AG10803 (cell line): ENCODE measurements around the gene FAAP100.

Source experiments
- DNase-seq: peaks from one replicate; pipeline ENCODE4 v3.0.0; 2010; ENCODE audit warnings: low read depth
- H3K4me3 ChIP-seq: 2 replicates; pipeline ENCODE4 v1.5.1; 2011; ENCODE audit warnings: mild to moderate bottlenecking, low read length, control low read depth
- TF ChIP-seq, protein P1 (sequence below): conservative IDR thresholded peaks from 2 replicates; pipeline ENCODE4 v1.5.1; 2011; ENCODE audit warnings: mild to moderate bottlenecking, low read length, control low read depth, inconsistent platforms

FAAP100 gene

DNA sequence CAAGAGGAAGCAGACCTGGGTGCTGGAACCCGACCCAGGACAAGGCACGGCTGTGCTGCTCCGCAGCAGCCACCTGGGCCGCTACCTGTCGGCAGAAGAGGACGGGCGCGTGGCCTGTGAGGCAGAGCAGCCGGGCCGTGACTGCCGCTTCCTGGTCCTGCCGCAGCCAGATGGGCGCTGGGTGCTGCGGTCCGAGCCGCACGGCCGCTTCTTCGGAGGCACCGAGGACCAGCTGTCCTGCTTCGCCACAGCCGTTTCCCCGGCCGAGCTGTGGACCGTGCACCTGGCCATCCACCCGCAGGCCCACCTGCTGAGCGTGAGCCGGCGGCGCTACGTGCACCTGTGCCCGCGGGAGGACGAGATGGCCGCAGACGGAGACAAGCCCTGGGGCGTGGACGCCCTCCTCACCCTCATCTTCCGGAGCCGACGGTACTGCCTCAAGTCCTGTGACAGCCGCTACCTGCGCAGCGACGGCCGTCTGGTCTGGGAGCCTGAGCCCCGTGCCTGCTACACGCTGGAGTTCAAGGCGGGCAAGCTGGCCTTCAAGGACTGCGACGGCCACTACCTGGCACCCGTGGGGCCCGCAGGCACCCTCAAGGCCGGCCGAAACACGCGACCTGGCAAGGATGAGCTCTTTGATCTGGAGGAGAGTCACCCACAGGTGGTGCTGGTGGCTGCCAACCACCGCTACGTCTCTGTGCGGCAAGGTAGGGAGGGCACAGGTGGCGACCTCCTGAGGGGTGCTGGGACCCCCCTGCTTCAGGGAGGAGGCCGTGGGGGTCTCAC is 23.3 kb downstream of the FAAP100 start:
- DNase-seq, result no peak
- no peak overlapping the region for H3K4me3 ChIP-seq
- TF ChIP-seq, protein P1, sequence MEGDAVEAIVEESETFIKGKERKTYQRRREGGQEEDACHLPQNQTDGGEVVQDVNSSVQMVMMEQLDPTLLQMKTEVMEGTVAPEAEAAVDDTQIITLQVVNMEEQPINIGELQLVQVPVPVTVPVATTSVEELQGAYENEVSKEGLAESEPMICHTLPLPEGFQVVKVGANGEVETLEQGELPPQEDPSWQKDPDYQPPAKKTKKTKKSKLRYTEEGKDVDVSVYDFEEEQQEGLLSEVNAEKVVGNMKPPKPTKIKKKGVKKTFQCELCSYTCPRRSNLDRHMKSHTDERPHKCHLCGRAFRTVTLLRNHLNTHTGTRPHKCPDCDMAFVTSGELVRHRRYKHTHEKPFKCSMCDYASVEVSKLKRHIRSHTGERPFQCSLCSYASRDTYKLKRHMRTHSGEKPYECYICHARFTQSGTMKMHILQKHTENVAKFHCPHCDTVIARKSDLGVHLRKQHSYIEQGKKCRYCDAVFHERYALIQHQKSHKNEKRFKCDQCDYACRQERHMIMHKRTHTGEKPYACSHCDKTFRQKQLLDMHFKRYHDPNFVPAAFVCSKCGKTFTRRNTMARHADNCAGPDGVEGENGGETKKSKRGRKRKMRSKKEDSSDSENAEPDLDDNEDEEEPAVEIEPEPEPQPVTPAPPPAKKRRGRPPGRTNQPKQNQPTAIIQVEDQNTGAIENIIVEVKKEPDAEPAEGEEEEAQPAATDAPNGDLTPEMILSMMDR, result no peak

- no peak for DNase-seq
- TF ChIP-seq, protein P1, result no peak
- no peak overlapping the region for H3K4me3 ChIP-seq
Measured at GRCh38 chr17:81528384-81528650, 23.8 kb downstream of the FAAP100 start.

DNA sequence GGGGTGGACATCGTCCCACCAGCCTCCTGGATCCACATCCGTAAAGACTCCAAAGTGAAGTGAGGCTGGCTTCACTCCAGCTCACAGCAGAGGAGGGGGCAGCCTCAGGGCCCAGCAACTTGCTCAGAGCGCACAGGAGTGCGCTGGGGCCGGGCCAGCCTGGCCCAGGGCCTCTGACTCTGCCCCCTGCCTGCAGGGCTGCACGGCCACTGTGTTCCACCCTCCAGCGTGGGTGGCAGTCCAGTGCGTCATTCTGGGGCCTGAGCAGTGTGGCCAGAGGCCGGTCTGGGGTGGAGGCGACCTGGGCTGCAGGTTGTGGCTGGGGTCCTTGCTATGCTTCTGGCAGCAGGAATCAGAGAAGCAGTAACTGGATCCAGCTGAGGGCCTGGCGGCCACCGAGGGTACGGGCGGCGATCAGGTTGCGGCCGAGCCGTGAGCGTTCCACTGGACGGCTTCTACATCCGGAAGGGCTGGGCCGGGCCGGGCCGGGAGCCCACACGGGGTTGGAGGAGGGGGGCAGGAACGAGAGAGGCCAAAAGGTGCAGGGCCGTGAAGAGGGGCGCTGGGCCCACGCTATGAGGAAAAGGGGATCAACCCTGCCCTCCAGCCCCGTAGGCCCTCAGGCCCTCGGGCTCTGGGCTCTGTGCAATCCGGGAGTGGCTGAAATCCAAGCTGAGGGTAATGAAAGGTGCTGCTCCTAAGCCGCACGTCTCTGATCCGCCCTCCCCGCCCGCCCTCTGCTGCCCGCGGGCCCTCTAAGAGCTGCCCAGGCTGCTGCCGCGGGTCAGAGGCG is 24.4 kb downstream of the FAAP100 start, which contains the start of gene FSCN2:
TSS of gene FSCN2 (plus strand) at position 787 of the 793 bp plus-strand sequence. CDS start 155 bp downstream, outside the sequence.
- no peak for DNase-seq
- TF ChIP-seq, protein P1, result peak; percentile 21
- H3K4me3 ChIP-seq, result no peak within 1 kb of the TSS

DNA sequence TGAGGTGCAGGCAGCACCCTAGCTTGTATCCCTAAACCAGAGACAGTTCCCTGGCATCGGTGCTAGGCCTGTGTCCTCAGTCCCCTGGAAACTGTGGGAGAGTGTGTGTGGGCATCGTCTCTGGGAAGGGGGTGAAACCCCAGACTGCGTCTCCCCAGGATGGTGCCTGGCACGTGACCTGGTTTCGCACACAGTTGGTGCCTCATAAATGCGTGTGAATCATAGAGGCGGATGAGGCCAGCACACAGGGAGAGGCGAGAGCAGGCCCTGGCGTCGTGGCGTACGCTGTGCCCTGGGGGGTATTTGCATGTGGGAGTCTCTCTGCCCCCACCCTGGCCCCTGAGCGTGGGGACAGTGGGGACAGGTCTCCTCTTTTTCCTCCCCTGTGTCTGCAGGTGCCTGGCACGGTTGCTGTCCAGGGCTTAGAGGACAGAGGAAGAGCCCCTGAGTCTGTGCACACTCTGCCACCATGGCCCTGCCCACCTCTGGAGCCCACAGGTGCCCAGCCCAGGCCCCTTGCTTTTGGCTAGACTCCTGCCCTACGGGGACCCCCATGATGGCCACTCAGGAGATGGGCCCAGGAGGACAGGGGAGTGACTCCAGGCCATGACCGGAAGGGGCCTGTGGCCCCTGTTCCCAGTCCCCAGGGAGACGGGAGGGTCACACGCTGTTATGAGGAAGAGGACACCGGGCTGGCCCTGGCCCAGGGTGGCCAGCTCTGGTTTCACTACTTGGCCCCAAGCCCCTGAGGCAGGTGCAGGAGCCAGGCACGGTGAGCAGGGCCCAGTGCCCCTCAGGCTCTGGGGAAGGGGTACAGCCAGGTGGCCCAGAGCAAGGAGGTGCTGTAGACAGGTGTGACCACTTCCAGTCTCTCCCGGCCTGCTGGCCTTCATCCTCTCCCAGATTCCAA is 25.2 kb downstream of the FAAP100 start:
- TF ChIP-seq, protein P1, result no peak
- H3K4me3 ChIP-seq, result no peak overlapping the region
- no peak for DNase-seq

GRCh38 chr17:81524865-81525159 is 27.3 kb downstream of the FAAP100 start:
- TF ChIP-seq, protein P1, result no peak
- no peak for DNase-seq
- no peak overlapping the region for H3K4me3 ChIP-seq

DNA sequence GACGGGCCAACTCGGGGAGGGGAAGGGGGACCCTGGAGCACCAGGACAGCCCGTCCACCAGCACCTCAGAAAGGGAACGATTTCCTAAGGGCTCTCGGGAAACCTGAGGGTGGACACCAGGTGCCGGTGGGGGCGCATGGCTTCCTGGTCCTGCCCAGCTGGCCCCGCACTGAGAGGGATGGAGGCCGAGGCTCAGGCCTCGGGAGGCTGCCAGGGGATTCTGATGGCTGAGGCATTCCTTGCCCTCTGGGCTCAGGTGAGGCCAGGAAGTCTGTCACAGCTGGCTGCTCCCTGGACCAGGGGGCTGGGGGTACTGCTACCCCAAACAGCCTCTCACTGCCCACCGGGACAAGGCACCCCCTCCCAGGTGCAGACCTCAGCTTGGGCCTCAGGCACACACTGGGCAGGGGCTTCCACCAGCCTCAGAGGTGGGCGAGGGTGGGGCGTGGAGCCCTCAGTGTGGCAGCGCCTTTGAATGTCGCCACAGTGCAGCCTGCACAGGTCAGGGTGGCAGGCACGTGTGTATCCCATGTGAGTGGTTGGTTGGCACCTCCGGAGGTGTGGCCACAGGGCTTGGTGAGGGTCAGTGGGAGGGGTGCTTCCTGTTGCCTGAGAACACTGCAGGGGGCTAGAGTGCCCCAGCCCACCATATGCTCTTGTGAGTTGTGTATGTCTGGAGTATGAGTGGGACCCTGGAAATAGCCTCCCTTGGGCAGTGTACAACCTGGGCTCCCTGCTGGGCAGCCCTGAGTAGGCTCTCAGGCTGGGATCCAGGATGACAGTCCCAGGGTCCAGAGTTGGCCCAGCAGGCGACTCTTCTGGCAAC is 27.9 kb downstream of the FAAP100 start:
- TF ChIP-seq, protein P1, result no peak
- DNase-seq, result no peak

More for the DNA sequence above, 27.9 kb downstream of the FAAP100 start:
- no peak overlapping the region for H3K4me3 ChIP-seq
